ENCODE measurements around the gene KCNK2.

GRCh38 chr1:215252164-215252563, 169.6 kb downstream of the KCNK2 start:
- TF ChIP-seq CTCF (IDR thresholded peaks at IDR 0.05; ENCODE audit: insufficient read depth, low read length) (no peak), GABPA (IDR thresholded peaks at IDR 0.05; ENCODE audit: low read depth) (no peak)
- TF ChIP-seq, protein P1, sequence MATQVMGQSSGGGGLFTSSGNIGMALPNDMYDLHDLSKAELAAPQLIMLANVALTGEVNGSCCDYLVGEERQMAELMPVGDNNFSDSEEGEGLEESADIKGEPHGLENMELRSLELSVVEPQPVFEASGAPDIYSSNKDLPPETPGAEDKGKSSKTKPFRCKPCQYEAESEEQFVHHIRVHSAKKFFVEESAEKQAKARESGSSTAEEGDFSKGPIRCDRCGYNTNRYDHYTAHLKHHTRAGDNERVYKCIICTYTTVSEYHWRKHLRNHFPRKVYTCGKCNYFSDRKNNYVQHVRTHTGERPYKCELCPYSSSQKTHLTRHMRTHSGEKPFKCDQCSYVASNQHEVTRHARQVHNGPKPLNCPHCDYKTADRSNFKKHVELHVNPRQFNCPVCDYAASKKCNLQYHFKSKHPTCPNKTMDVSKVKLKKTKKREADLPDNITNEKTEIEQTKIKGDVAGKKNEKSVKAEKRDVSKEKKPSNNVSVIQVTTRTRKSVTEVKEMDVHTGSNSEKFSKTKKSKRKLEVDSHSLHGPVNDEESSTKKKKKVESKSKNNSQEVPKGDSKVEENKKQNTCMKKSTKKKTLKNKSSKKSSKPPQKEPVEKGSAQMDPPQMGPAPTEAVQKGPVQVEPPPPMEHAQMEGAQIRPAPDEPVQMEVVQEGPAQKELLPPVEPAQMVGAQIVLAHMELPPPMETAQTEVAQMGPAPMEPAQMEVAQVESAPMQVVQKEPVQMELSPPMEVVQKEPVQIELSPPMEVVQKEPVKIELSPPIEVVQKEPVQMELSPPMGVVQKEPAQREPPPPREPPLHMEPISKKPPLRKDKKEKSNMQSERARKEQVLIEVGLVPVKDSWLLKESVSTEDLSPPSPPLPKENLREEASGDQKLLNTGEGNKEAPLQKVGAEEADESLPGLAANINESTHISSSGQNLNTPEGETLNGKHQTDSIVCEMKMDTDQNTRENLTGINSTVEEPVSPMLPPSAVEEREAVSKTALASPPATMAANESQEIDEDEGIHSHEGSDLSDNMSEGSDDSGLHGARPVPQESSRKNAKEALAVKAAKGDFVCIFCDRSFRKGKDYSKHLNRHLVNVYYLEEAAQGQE (IDR thresholded peaks at IDR 0.05; ENCODE audit: insufficient replicate concordance, low read depth): no peak
